ENCODE results near the gene OST4.

OST4 gene

GRCh38 chr2:27050996-27051901 lies 20.2 kb downstream of the OST4 start, which contains the start of gene AGBL5:
TSS of gene AGBL5 (plus strand) at chr2:27051668. CDS start at chr2:27052959, 1,291 bp downstream.
- peak; percentile 97 for DNase-seq

- peak; percentile 89 for DNase-seq
These were observed 21.0 kb downstream of the OST4 start for GRCh38 chr2:27050281-27050995.

GRCh38 chr2:27049422-27050280 lies 21.8 kb downstream of the OST4 start:
- DNase-seq, result peak; percentile 85

GRCh38 chr2:27042985-27043634 lies 28.3 kb downstream of the OST4 start:
- DNase-seq, result no peak

GRCh38 chr2:27042159-27042661 lies 29.2 kb downstream of the OST4 start:
- DNase-seq, result no peak

- DNase-seq, result no peak
These were observed 29.7 kb downstream of the OST4 start for GRCh38 chr2:27041752-27042151.

GRCh38 chr2:27040282-27040681 lies 31.2 kb downstream of the OST4 start:
- no peak for DNase-seq

- DNase-seq, result no peak
These were observed 31.6 kb downstream of the OST4 start for GRCh38 chr2:27039871-27040270.

GRCh38 chr2:27039426-27039825 lies 32.0 kb downstream of the OST4 start:
- DNase-seq, result no peak

- DNase-seq, result no peak
These were observed 32.7 kb downstream of the OST4 start for GRCh38 chr2:27038631-27039339.

- no peak for DNase-seq
These were observed 33.4 kb downstream of the OST4 start for GRCh38 chr2:27038012-27038411.

- no peak for DNase-seq
These were observed 38.1 kb downstream of the OST4 start for GRCh38 chr2:27033253-27033852.

GRCh38 chr2:27032495-27033252 lies 38.8 kb downstream of the OST4 start, which contains the start of gene TMEM214:
TSS of gene TMEM214 (plus strand) at chr2:27032965. CDS start at chr2:27033016, 51 bp downstream.
- peak; percentile 91 for DNase-seq

GRCh38 chr2:27029051-27029450 lies 42.4 kb downstream of the OST4 start:
- DNase-seq, result no peak

- DNase-seq, result no peak
These were observed 44.2 kb downstream of the OST4 start for GRCh38 chr2:27027211-27027651.

GRCh38 chr2:27025861-27026851 lies 45.3 kb downstream of the OST4 start:
- no peak for DNase-seq

GRCh38 chr2:27025281-27025800 lies 46.1 kb downstream of the OST4 start:
- DNase-seq, result no peak

GRCh38 chr2:27024812-27025211 lies 46.6 kb downstream of the OST4 start:
- no peak for DNase-seq

- DNase-seq, result no peak
These were observed 47.3 kb downstream of the OST4 start for GRCh38 chr2:27024188-27024587.
